NCI-H2196 (cell line): ENCODE measurements around the gene PLSCR3.

Experiments used
- DNase-seq: peaks from one replicate; lab custom pipeline; 2025; ENCODE audit not compliant: unreplicated experiment; lab: John Stamatoyannopoulos, UW

The PLSCR3 gene

GRCh38 chr17:7351665-7352502, 42.4 kb downstream of the PLSCR3 start, which contains the start of gene KCTD11:
Gene KCTD11 (plus strand): TSS chr17:7352162.
- DNase-seq, result peak; percentile 53

- DNase-seq, result no peak
Observed at GRCh38 chr17:7348478-7349242, 45.7 kb downstream of the PLSCR3 start.

GRCh38 chr17:7347630-7348477, 46.5 kb downstream of the PLSCR3 start:
- DNase-seq, result no peak

GRCh38 chr17:7346761-7347614, 47.3 kb downstream of the PLSCR3 start:
- DNase-seq, result no peak

GRCh38 chr17:7343250-7343649, 51.1 kb downstream of the PLSCR3 start:
- no peak for DNase-seq

GRCh38 chr17:7341842-7342241, 52.5 kb downstream of the PLSCR3 start:
- DNase-seq, result no peak

- DNase-seq, result no peak
Observed at GRCh38 chr17:7340179-7340578, 54.1 kb downstream of the PLSCR3 start.
